ENCODE measurements around the gene DGUOK. TPM values are rescaled to one million over a fixed set of nuclear protein-coding genes. Genes with fewer than 3 reads are reported as not detected.
A peak's percentile ranks its signal among the peaks of the same experiment; 100 is the strongest.

The DGUOK gene
- total RNA-seq, 1 experiment from 2014 or later: 78.7 TPM

GRCh38 chr2:73904952-73905351 is 21.7 kb upstream of the DGUOK start:
- H3F3A ChIP-seq (ENCODE audit: insufficient read depth, low read depth): peaks cover 3% of the 10 kb centered on the region; the same call in 1 of the 2 replicates
- POLR2A ChIA-PET (ENCODE audit: unreplicated experiment): no interaction called here
- no TSS peak for BruUV-seq (replicated peaks)
- H4K20me1 ChIP-seq (ENCODE audit: insufficient read depth): no peaks in the 10 kb centered on the region
- H3K27me3 ChIP-seq (ENCODE audit: insufficient read depth, low read depth): no peaks in the 10 kb centered on the region
- no peaks in the 10 kb centered on the region; the same call in 1 of the 2 replicates for H3K9me2 ChIP-seq (ENCODE audit: insufficient read depth)
- TF ChIP-seq CTCF (conservative IDR thresholded peaks at IDR 0.05) (no peak), EZH2 (IDR thresholded peaks at IDR 0.05; ENCODE audit: low read depth) (no peak)
- H3K9me3 ChIP-seq (ENCODE audit: insufficient read depth, low read depth): no peaks in the 10 kb centered on the region
- H3K79me2 ChIP-seq (ENCODE audit: low read depth): no peaks in the 10 kb centered on the region
- CTCF ChIA-PET: no interaction called here
- no peak for DNase-seq
- no peak overlapping the region for H3K4me2 ChIP-seq
- H2AFZ ChIP-seq: no peak overlapping the region
- intact Hi-C loops (cut with micrococcal nuclease; ENCODE audit: unreplicated experiment): no loop called here
- no peak overlapping the region for H3K27ac ChIP-seq
- H3K36me3 ChIP-seq (ENCODE audit: low read depth): no peaks in the 10 kb centered on the region
- no peak overlapping the region for H3K4me3 ChIP-seq
- no peaks in the 10 kb centered on the region for H3K4me1 ChIP-seq (replicated peaks; ENCODE audit: insufficient read depth)

- no peaks in the 10 kb centered on the region for H3K27me3 ChIP-seq (ENCODE audit: insufficient read depth, low read depth)
- H3F3A ChIP-seq (ENCODE audit: insufficient read depth, low read depth): peaks cover 3% of the 10 kb centered on the region; the same call in 1 of the 2 replicates
- H3K27ac ChIP-seq: no peak overlapping the region
- no peaks in the 10 kb centered on the region for H3K36me3 ChIP-seq (ENCODE audit: low read depth)
- H3K9me2 ChIP-seq (ENCODE audit: insufficient read depth): no peaks in the 10 kb centered on the region; the same call in 1 of the 2 replicates
- no peaks in the 10 kb centered on the region for H3K4me1 ChIP-seq (replicated peaks; ENCODE audit: insufficient read depth)
- ChIA-PET CTCF (no interaction called here), POLR2A (ENCODE audit: unreplicated experiment) (no interaction called here)
- H4K20me1 ChIP-seq (ENCODE audit: insufficient read depth): no peaks in the 10 kb centered on the region
- H3K79me2 ChIP-seq (ENCODE audit: low read depth): no peaks in the 10 kb centered on the region
- TF ChIP-seq CTCF (conservative IDR thresholded peaks at IDR 0.05) (no peak), EZH2 (IDR thresholded peaks at IDR 0.05; ENCODE audit: low read depth) (no peak)
- no TSS peak for BruUV-seq (replicated peaks)
- H3K4me3 ChIP-seq: no peak overlapping the region
- no peak overlapping the region for H2AFZ ChIP-seq
- DNase-seq: no peak
- intact Hi-C loops (cut with micrococcal nuclease; ENCODE audit: unreplicated experiment): no loop called here
- H3K4me2 ChIP-seq: no peak overlapping the region
- no peaks in the 10 kb centered on the region for H3K9me3 ChIP-seq (ENCODE audit: insufficient read depth, low read depth)
Observed at GRCh38 chr2:73906847-73907505, 19.7 kb upstream of the DGUOK start.

GRCh38 chr2:73907840-73908452 is 18.7 kb upstream of the DGUOK start:
- POLR2A ChIA-PET (ENCODE audit: unreplicated experiment): no interaction called here
- intact Hi-C loops (cut with micrococcal nuclease; ENCODE audit: unreplicated experiment): no loop called here
- no peak overlapping the region for H3K4me2 ChIP-seq
- H4K20me1 ChIP-seq (ENCODE audit: insufficient read depth): no peaks in the 10 kb centered on the region
- no peak overlapping the region for H3K27ac ChIP-seq
- H3K4me3 ChIP-seq: no peak overlapping the region
- peak; percentile 12 to 49 for DNase-seq
- CTCF ChIA-PET: no interaction called here
- H3K79me2 ChIP-seq (ENCODE audit: low read depth): no peaks in the 10 kb centered on the region
- no peaks in the 10 kb centered on the region for H3K9me3 ChIP-seq (ENCODE audit: insufficient read depth, low read depth)
- no peaks in the 10 kb centered on the region for H3K4me1 ChIP-seq (replicated peaks; ENCODE audit: insufficient read depth)
- no TSS peak for BruUV-seq (replicated peaks)
- no peak overlapping the region for H2AFZ ChIP-seq
- TF ChIP-seq EZH2 (IDR thresholded peaks at IDR 0.05; ENCODE audit: low read depth) (no peak), CTCF (conservative IDR thresholded peaks at IDR 0.05) (peak; percentile 40)
- H3K9me2 ChIP-seq (ENCODE audit: insufficient read depth): no peaks in the 10 kb centered on the region; the same call in 1 of the 2 replicates
- peaks cover 3% of the 10 kb centered on the region; the same call in 1 of the 2 replicates for H3F3A ChIP-seq (ENCODE audit: insufficient read depth, low read depth)
- no peaks in the 10 kb centered on the region for H3K27me3 ChIP-seq (ENCODE audit: insufficient read depth, low read depth)
- no peaks in the 10 kb centered on the region for H3K36me3 ChIP-seq (ENCODE audit: low read depth)

Data from PC-9 (cell line).